Stomach (tissue), 4 donors: Measurements from ENCODE around the gene UGT1A5.

Source experiments
- EP300 ChIP-seq: sonication (generic); formaldehyde crosslinking; IDR thresholded peaks from one replicate; pipeline ENCODE4 v1.6.1; 2017; ENCODE audit warnings: antibody characterized with exemption
- POLR2A ChIP-seq, 4 donors: fragments of 450-650 bp; IDR thresholded peaks; one replicate each; pipeline ENCODE4 v1.6.1; 2016; ENCODE audit warnings: antibody characterized with exemption in 4 of 4, control low read depth in 2 of 4, mild to moderate bottlenecking in 1 of 4, moderate library complexity in 1 of 4
- POLR2AphosphoS5 ChIP-seq, 3 donors: sonication (generic); formaldehyde crosslinking; IDR thresholded peaks; one replicate each; pipeline ENCODE4 v1.6.1; 2016; ENCODE audit warnings: antibody characterized with exemption in 3 of 3
- TF ChIP-seq, protein P1 (sequence below), 7 experiments: fragments of 450-650 bp in 4 of 7; fragments of 200-600 bp in 3 of 7; sonication (generic) in 3 of 7; IDR thresholded peaks; one replicate each; pipeline ENCODE4 v1.5.1; 2016 to 2019; ENCODE audit warnings: antibody characterized with exemption in 7 of 7, control low read depth in 2 of 7, mild to moderate bottlenecking in 1 of 7

GRCh38 chr2:233761040-233761769, 48.5 kb downstream of the UGT1A5 start:
- TF ChIP-seq POLR2A (IDR thresholded peaks at IDR 0.05) (no peak), EP300 (no peak), POLR2AphosphoS5 (IDR thresholded peaks at IDR 0.05) (no peak)
- TF ChIP-seq, protein P1, sequence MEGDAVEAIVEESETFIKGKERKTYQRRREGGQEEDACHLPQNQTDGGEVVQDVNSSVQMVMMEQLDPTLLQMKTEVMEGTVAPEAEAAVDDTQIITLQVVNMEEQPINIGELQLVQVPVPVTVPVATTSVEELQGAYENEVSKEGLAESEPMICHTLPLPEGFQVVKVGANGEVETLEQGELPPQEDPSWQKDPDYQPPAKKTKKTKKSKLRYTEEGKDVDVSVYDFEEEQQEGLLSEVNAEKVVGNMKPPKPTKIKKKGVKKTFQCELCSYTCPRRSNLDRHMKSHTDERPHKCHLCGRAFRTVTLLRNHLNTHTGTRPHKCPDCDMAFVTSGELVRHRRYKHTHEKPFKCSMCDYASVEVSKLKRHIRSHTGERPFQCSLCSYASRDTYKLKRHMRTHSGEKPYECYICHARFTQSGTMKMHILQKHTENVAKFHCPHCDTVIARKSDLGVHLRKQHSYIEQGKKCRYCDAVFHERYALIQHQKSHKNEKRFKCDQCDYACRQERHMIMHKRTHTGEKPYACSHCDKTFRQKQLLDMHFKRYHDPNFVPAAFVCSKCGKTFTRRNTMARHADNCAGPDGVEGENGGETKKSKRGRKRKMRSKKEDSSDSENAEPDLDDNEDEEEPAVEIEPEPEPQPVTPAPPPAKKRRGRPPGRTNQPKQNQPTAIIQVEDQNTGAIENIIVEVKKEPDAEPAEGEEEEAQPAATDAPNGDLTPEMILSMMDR (IDR thresholded peaks at IDR 0.05) = no peak
